HepG2 (cell line): ENCODE measurements around the gene NCS1. TPM values are rescaled to one million over a fixed set of nuclear protein-coding genes. Genes with fewer than 3 reads are reported as not detected.

Source experiments
- ATAC-seq: fragments of 200-7000 bp; cut with Tn5 transposase; 3 replicates; pipeline ENCODE4 v1.9.1; 2020; ENCODE audit warnings: mild to moderate bottlenecking, moderate library complexity
- BruUV-seq: library from RNA; stranded (reverse); fragments of 400-500 nt; replicated peaks from 2 replicates; lab custom pipeline; 2021; lab: Mats Ljungman, UMichigan
- CTCF ChIA-PET: fragments of 300-600 bp; formaldehyde crosslinking; extraction: SDS; loops from one replicate; lab custom pipeline; 2021; ENCODE audit warnings: low total read pairs, inconsistent platforms, low intra/inter-chr PET ratio; lab: Yijun Ruan, JAX
- POLR2A ChIA-PET: fragments of 350-600 bp; sonication (Branson Sonifier 250); formaldehyde crosslinking; loops from one replicate; lab custom pipeline; 2020; ENCODE audit warnings: antibody characterized with exemption, inconsistent platforms; lab: Yijun Ruan, JAX
- DNase-seq: peaks from one replicate; pipeline ENCODE4 v3.0.0-alpha.2; 2015; ENCODE audit warnings: low spot score
- FAIRE-seq: peaks from 3 replicates; lab custom pipeline; 2011; peaks lifted over from hg19 to GRCh38; lab: Jason Lieb, UNC
- H2AFZ ChIP-seq: one replicate; pipeline ENCODE4 v1.6.1; 2011; ENCODE audit warnings: low read length, inconsistent platforms
- H3K27ac ChIP-seq: fragments of 300-600 bp; 3 replicates; pipeline ENCODE4 v1.8.0; 2011; ENCODE audit warnings: mixed run types, mild to moderate bottlenecking, mixed read lengths, low read length, inconsistent platforms; ENCODE audit not compliant: insufficient read depth; ENCODE audit errors: extremely low read length
- H3K27me3 ChIP-seq, 2 experiments: fragments of 200-600 bp in 1 of 2; 2 replicates in 1 of 2; 3 replicates in 1 of 2; pipeline versions ENCODE4 v1.6.0 to v1.8.0; 2011; ENCODE audit warnings: low read length in 2 of 2, mild to moderate bottlenecking in 2 of 2, moderate library complexity in 2 of 2, inconsistent platforms in 1 of 2; ENCODE audit not compliant: insufficient read depth in 2 of 2, control insufficient read depth in 1 of 2
- H3K36me3 ChIP-seq, 2 experiments: fragments of 200-600 bp in 1 of 2; replicated peaks in 1 of 2; 2 replicates in 1 of 2; 3 replicates in 1 of 2; pipeline versions ENCODE4 v1.5.1 to v1.8.0; 2011; ENCODE audit warnings: low read length in 2 of 2, inconsistent platforms in 1 of 2; ENCODE audit not compliant: insufficient read depth in 2 of 2, control insufficient read depth in 1 of 2
- H3K4me1 ChIP-seq: 2 replicates; pipeline ENCODE4 v1.5.1; 2012; ENCODE audit warnings: low read length, inconsistent platforms; ENCODE audit not compliant: insufficient read depth
- H3K4me2 ChIP-seq: 2 replicates; pipeline ENCODE4 v1.6.0; 2011; ENCODE audit warnings: low read depth, low read length, inconsistent platforms
- H3K4me3 ChIP-seq, 3 experiments: fragments of 200-600 bp in 1 of 3; sonication (generic), shearing (Covaris generic) in 1 of 3; replicated peaks in 1 of 3; 2 replicates each; pipeline ENCODE4 v1.5.1; 2011 to 2016; ENCODE audit warnings: low read length in 3 of 3, inconsistent platforms in 2 of 3, low read depth in 2 of 3, mild to moderate bottlenecking in 2 of 3, control low read depth in 1 of 3, mixed read lengths in 1 of 3; ENCODE audit not compliant: insufficient read depth in 1 of 3
- H3K79me2 ChIP-seq: one replicate; pipeline ENCODE4 v1.6.1; 2011; ENCODE audit warnings: low read length, inconsistent platforms; ENCODE audit not compliant: insufficient read depth
- H3K9ac ChIP-seq: 2 replicates; pipeline ENCODE4 v1.6.0; 2011; ENCODE audit warnings: mild to moderate bottlenecking, low read depth, low read length, inconsistent platforms; ENCODE audit not compliant: insufficient read depth
- H3K9me3 ChIP-seq: 2 replicates; pipeline ENCODE4 v1.5.1; 2012; ENCODE audit warnings: mild to moderate bottlenecking, low read length
- H4K20me1 ChIP-seq: 2 replicates; pipeline ENCODE4 v1.6.0; 2011; ENCODE audit warnings: inconsistent platforms, mild to moderate bottlenecking, low read length, moderate library complexity; ENCODE audit not compliant: insufficient read depth
- ATF4 ChIP-seq, 2 experiments: fragments of 450-650 bp in 1 of 2; sonication (generic) in 1 of 2; formaldehyde crosslinking; IDR thresholded peaks; 2 replicates each; pipeline versions ENCODE4 v1.5.0 to v1.8.0; 2020 to 2022; ENCODE audit warnings: mild to moderate bottlenecking in 1 of 2, missing genetic modification reagents in 1 of 2
- CSRNP1 ChIP-seq: sonication (generic); formaldehyde crosslinking; IDR thresholded peaks from 2 replicates; pipeline ENCODE4 v1.8.1; 2023; ENCODE audit warnings: mild to moderate bottlenecking, missing genetic modification reagents
- E2F5 ChIP-seq: sonication (generic); formaldehyde crosslinking; conservative IDR thresholded peaks from 2 replicates; pipeline ENCODE4 v1.4.0; 2020; ENCODE audit warnings: missing genetic modification reagents
- HDAC6 ChIP-seq: fragments of 200-600 bp; sonication (generic); IDR thresholded peaks from 2 replicates; pipeline ENCODE4 v1.7.0; 2017; ENCODE audit warnings: mild to moderate bottlenecking, antibody characterized with exemption, low read length, low read depth
- HMGXB4 ChIP-seq, 2 experiments: sonication (generic) in 1 of 2; formaldehyde crosslinking in 1 of 2; IDR thresholded peaks; 2 replicates each; pipeline versions ENCODE4 v1.4.0 to v1.6.1; 2018 to 2020; ENCODE audit warnings: missing genetic modification reagents in 2 of 2, borderline replicate concordance in 1 of 2, low read depth in 1 of 2, mild to moderate bottlenecking in 1 of 2, missing biosample characterization in 1 of 2
- JARID2 ChIP-seq: sonication (generic); formaldehyde crosslinking; IDR thresholded peaks from 2 replicates; pipeline ENCODE4 v1.8.1; 2023; ENCODE audit warnings: missing genetic modification reagents, inconsistent platforms; ENCODE audit not compliant: insufficient replicate concordance
- ZFP41 ChIP-seq: sonication (generic); formaldehyde crosslinking; IDR thresholded peaks from 2 replicates; pipeline ENCODE4 v1.4.0; 2020; ENCODE audit warnings: mild to moderate bottlenecking, missing genetic modification reagents, borderline replicate concordance
- ZFYVE20 ChIP-seq: sonication (generic); formaldehyde crosslinking; IDR thresholded peaks from 2 replicates; pipeline ENCODE4 v1.8.0; 2023; ENCODE audit warnings: low read depth, mild to moderate bottlenecking, moderate library complexity, missing genetic modification reagents, borderline replicate concordance
- ZMAT5 ChIP-seq: sonication (generic); formaldehyde crosslinking; IDR thresholded peaks from 2 replicates; pipeline ENCODE4 v1.5.0; 2020; ENCODE audit warnings: mild to moderate bottlenecking, low read depth, missing genetic modification reagents, borderline replicate concordance
- ZNF136 ChIP-seq: sonication (generic); formaldehyde crosslinking; IDR thresholded peaks from 2 replicates; pipeline ENCODE4 v1.8.1; 2022; ENCODE audit warnings: low read depth, mild to moderate bottlenecking, moderate library complexity, missing genetic modification reagents
- ZNF180 ChIP-seq: sonication (generic); formaldehyde crosslinking; IDR thresholded peaks from 2 replicates; pipeline ENCODE4 v1.4.0; 2020; ENCODE audit warnings: low read depth, missing genetic modification reagents, borderline replicate concordance
- ZNF274 ChIP-seq: sonication (generic); formaldehyde crosslinking; IDR thresholded peaks from 2 replicates; pipeline ENCODE4 v1.5.1; 2020; ENCODE audit warnings: mild to moderate bottlenecking, missing genetic modification reagents
- ZNF326 ChIP-seq: sonication (generic); formaldehyde crosslinking; IDR thresholded peaks from 2 replicates; pipeline ENCODE4 v1.4.0; 2020; ENCODE audit warnings: missing genetic modification reagents, borderline replicate concordance
- ZNF414 ChIP-seq: sonication (generic); formaldehyde crosslinking; IDR thresholded peaks from 2 replicates; pipeline ENCODE4 v1.5.0; 2020; ENCODE audit warnings: missing genetic modification reagents
- ZNF430 ChIP-seq: sonication (generic); formaldehyde crosslinking; IDR thresholded peaks from 2 replicates; pipeline ENCODE4 v1.9.0; 2021; ENCODE audit warnings: mild to moderate bottlenecking, missing genetic modification reagents
- ZNF431 ChIP-seq: sonication (generic); formaldehyde crosslinking; IDR thresholded peaks from 2 replicates; pipeline ENCODE4 v1.9.0; 2022; ENCODE audit warnings: missing genetic modification reagents, low read depth, mild to moderate bottlenecking, borderline replicate concordance
- ZNF530 ChIP-seq: sonication (generic); formaldehyde crosslinking; IDR thresholded peaks from 2 replicates; pipeline ENCODE4 v1.5.0; 2020; ENCODE audit warnings: low read depth, mild to moderate bottlenecking, missing genetic modification reagents
- ZNF773 ChIP-seq: sonication (generic); formaldehyde crosslinking; IDR thresholded peaks from 2 replicates; pipeline ENCODE4 v1.4.0; 2020; ENCODE audit warnings: missing genetic modification reagents, borderline replicate concordance
- WGBS: methylation state at CpG from one replicate; pipeline ENCODE4 v1.1.6; 2017; ENCODE audit warnings: low lambda C conversion rate; 5-methylcytosine and 5-hydroxymethylcytosine counted together
- in situ Hi-C: cut with HindIII; loops from 2 replicates; pipeline ENCODE4 v1.10.0; 2017; ENCODE audit warnings: low pct_unique_long_range_greater_than_20kb; ENCODE audit not compliant: extremely low pct_ligation_motif_present
- intact Hi-C: fragments of 100-400 bp; cut with micrococcal nuclease; formaldehyde crosslinking; loops from one replicate; pipeline ENCODE4 v1.10.0; 2022; ENCODE audit not compliant: unreplicated experiment
- polyA plus RNA-seq, 8 experiments: library from polyadenylated mRNA; depleted of rRNA in 3 of 8; stranded (reverse) in 7 of 8; unstranded in 1 of 8; fragments of >200 nt; fragmentation: Illumina TruSeq in 4 of 8; extraction: Trizol in 4 of 8; gene quantifications; 2 replicates each; pipeline versions ENCODE4 v1.2.1 to v1.2.3, GENCODE V29; 2011 to 2016; ENCODE audit warnings: low read depth in 4 of 8, missing spikeins in 1 of 8, mixed read lengths in 1 of 8; ENCODE audit not compliant: insufficient read depth in 1 of 8
- total RNA-seq, 5 experiments: library from RNA; depleted of rRNA; stranded (reverse); fragments of >200 nt; fragmentation: Illumina TruSeq; extraction: Trizol; gene quantifications; 2 replicates each; pipeline ENCODE4 v1.2.3, GENCODE V29; 2016; ENCODE audit warnings: low read depth in 1 of 5

Gene NCS1
- total and polyA plus RNA-seq, 2 of the 13 experiments (the other 11 are each of a cell fraction or from before 2014, with no cell fraction given), result 4.7 to 6.1 TPM

- ATAC-seq (no peak), FAIRE-seq (no peak), DNase-seq (no peak)
- intact Hi-C loops (no loop called here), in situ Hi-C loops (no loop called here)
- H3K79me2 ChIP-seq, result no peaks in the 10 kb centered on the region
- WGBS, result 92% methylated on average over 6 of the region's 7 CpGs
- H3K36me3 ChIP-seq, result peaks cover 5 to 48% of the 10 kb centered on the region in 2 experiments
- H3K4me2 ChIP-seq, result no peak overlapping the region
- no peaks in the 10 kb centered on the region for H3K9me3 ChIP-seq
- H3K4me3 ChIP-seq, result no peak overlapping the region
- H3K27me3 ChIP-seq, result no peaks in the 10 kb centered on the region
- no peak overlapping the region for H3K9ac ChIP-seq
- H3K27ac ChIP-seq, result no peak overlapping the region
- no peak overlapping the region for H2AFZ ChIP-seq
- no peaks in the 10 kb centered on the region for H3K4me1 ChIP-seq
- CTCF ChIA-PET, result no interaction called here
- H4K20me1 ChIP-seq, result no peaks in the 10 kb centered on the region
- no TSS peak for BruUV-seq
- POLR2A ChIA-PET, result no interaction called here
- TF ChIP-seq CSRNP1 (CRISPR knock-in tag) (no peak), HDAC6 (no peak), ZNF414 (CRISPR knock-in tag) (no peak), ZNF773 (CRISPR knock-in tag) (no peak), ZFP41 (CRISPR knock-in tag) (no peak), E2F5 (CRISPR knock-in tag) (no peak), ZNF136 (no peak), HMGXB4 (CRISPR knock-in tag; IDR thresholded peaks at IDR 0.05; ENCODE audit: borderline replicate concordance in 1 of 2, low read depth in 1 of 2) (no peak), ZNF180 (CRISPR knock-in tag) (no peak), ZNF326 (no peak), ATF4 (CRISPR knock-in tag; IDR thresholded peaks at IDR 0.05) (no peak), ZNF430 (CRISPR knock-in tag) (no peak), ZFYVE20 (CRISPR knock-in tag) (no peak), ZNF274 (no peak), ZNF431 (CRISPR knock-in tag) (no peak), JARID2 (no peak), ZNF530 (CRISPR knock-in tag) (no peak), ZMAT5 (no peak)
Measured at GRCh38 chr9:130122456-130122855, 49.7 kb upstream of the NCS1 start.
